B cell (primary cell): ENCODE results near the gene ADAMTS17. TPM values are rescaled to one million over a fixed set of nuclear protein-coding genes. Genes with fewer than 3 reads are reported as not detected.

Experiments used
- ATAC-seq: fragments of 200-7000 bp; cut with Tn5 transposase; one replicate; pipeline ENCODE4 v1.10.0; 2021; ENCODE audit warnings: low read depth, mild to moderate bottlenecking, moderate number of reproducible peaks, moderate library complexity
- CTCF ChIA-PET: fragments of 350-600 bp; sonication (Branson Sonifier 250); formaldehyde crosslinking; loops from one replicate; lab custom pipeline; 2021; ENCODE audit warnings: antibody characterized with exemption, inconsistent platforms; lab: Charles Lee
- POLR2A ChIA-PET: fragments of 350-600 bp; sonication (Branson Sonifier 250); formaldehyde crosslinking; loops from one replicate; lab custom pipeline; 2021; ENCODE audit warnings: antibody characterized with exemption; lab: Charles Lee
- DNase-seq: peaks from one replicate; pipeline ENCODE4 v3.0.0; 2013
- H2AFZ ChIP-seq: 2 replicates; pipeline ENCODE4 v1.6.1; 2012; ENCODE audit warnings: mild to moderate bottlenecking, low read depth, low read length; ENCODE audit not compliant: insufficient read depth, poor library complexity, severe bottlenecking
- H3K27ac ChIP-seq, 2 donors: 1 replicate in 1 of 2; 2 replicates in 1 of 2; pipeline ENCODE4 v1.5.1; 2012 to 2013; ENCODE audit warnings: low read length in 2 of 2, mild to moderate bottlenecking in 2 of 2, moderate library complexity in 1 of 2
- H3K27me3 ChIP-seq, 4 experiments: fragments of 200-600 bp in 1 of 4; sonication (generic) in 1 of 4; replicated peaks in 1 of 4; 1 replicate in 2 of 4; 2 replicates in 2 of 4; pipeline versions ENCODE4 v1.6.1 to v1.7.0; 2013 to 2016; ENCODE audit warnings: low read length in 3 of 4, mild to moderate bottlenecking in 2 of 4, mixed read lengths in 1 of 4, moderate library complexity in 1 of 4; ENCODE audit not compliant: insufficient read depth in 4 of 4, control insufficient read depth in 3 of 4; ENCODE audit errors: control extremely low read depth in 1 of 4
- H3K36me3 ChIP-seq, 2 experiments: replicated peaks in 1 of 2; 1 replicate in 1 of 2; 2 replicates in 1 of 2; pipeline versions ENCODE4 v1.6.1 to v1.7.1; 2013; ENCODE audit warnings: low read length in 1 of 2; ENCODE audit not compliant: insufficient read depth in 2 of 2, control insufficient read depth in 1 of 2; ENCODE audit errors: control extremely low read depth in 1 of 2, extremely low read depth in 1 of 2
- H3K4me1 ChIP-seq, 2 donors: fragments of 200-600 bp in 1 of 2; sonication (generic) in 1 of 2; 1 replicate in 1 of 2; 2 replicates in 1 of 2; pipeline versions ENCODE4 v1.5.1 to v1.6.1; 2013 to 2017; ENCODE audit warnings: low read length in 2 of 2; ENCODE audit not compliant: control insufficient read depth in 2 of 2, insufficient read depth in 2 of 2
- H3K4me2 ChIP-seq: replicated peaks from 2 replicates; pipeline ENCODE3; 2012; ENCODE audit warnings: mild to moderate bottlenecking, low read depth, low read length; ENCODE audit not compliant: poor library complexity, severe bottlenecking
- H3K4me3 ChIP-seq, 5 experiments: fragments of 200-600 bp in 1 of 5; sonication (generic) in 1 of 5; 1 replicate in 3 of 5; 2 replicates in 2 of 5; pipeline versions ENCODE4 v1.5.1 to v1.7.0; 2011 to 2016; ENCODE audit warnings: low read length in 4 of 5, mild to moderate bottlenecking in 4 of 5, low read depth in 2 of 5, control low read depth in 1 of 5, moderate library complexity in 1 of 5; ENCODE audit not compliant: insufficient read depth in 1 of 5; ENCODE audit errors: control extremely low read depth in 1 of 5, extremely low read depth in 1 of 5
- H3K79me2 ChIP-seq: fragments of 200-600 bp; sonication (generic); one replicate; pipeline ENCODE4 v1.6.0; 2016; ENCODE audit warnings: low read length; ENCODE audit not compliant: control insufficient read depth, insufficient read depth
- H3K9ac ChIP-seq: fragments of 200-600 bp; sonication (generic); 2 replicates; pipeline ENCODE4 v1.6.1; 2017; ENCODE audit warnings: mild to moderate bottlenecking, low read length, moderate library complexity
- H3K9me3 ChIP-seq, 3 donors: one replicate each; pipeline versions ENCODE4 v1.6.1 to v1.7.1; 2013; ENCODE audit warnings: low read length in 2 of 3; ENCODE audit not compliant: control insufficient read depth in 2 of 3, insufficient read depth in 1 of 3; ENCODE audit errors: control extremely low read depth in 1 of 3
- H4K20me1 ChIP-seq: 2 replicates; pipeline ENCODE4 v1.6.0; 2012; ENCODE audit warnings: mild to moderate bottlenecking, low read length; ENCODE audit not compliant: insufficient read depth, control insufficient read depth, poor library complexity, severe bottlenecking
- H3K27ac Mint-ChIP-seq: one replicate; pipeline ENCODE4 v1.8.0; 2021; ENCODE audit warnings: mixed read lengths
- H3K27me3 Mint-ChIP-seq: one replicate; pipeline ENCODE4 v1.8.0; 2021; ENCODE audit warnings: mixed read lengths
- H3K4me1 Mint-ChIP-seq: one replicate; pipeline ENCODE4 v1.8.0; 2021; ENCODE audit warnings: mixed read lengths
- H3K4me3 Mint-ChIP-seq: one replicate; pipeline ENCODE4 v1.8.0; 2021; ENCODE audit warnings: mixed read lengths
- H3K9me3 Mint-ChIP-seq: one replicate; pipeline ENCODE4 v1.8.0; 2022; ENCODE audit warnings: mixed read lengths; ENCODE audit not compliant: insufficient read depth
- CTCF ChIP-seq: fragments of 200-600 bp; IDR thresholded peaks from one replicate; pipeline ENCODE4 v1.8.0; 2022; ENCODE audit warnings: antibody characterized with exemption, mild to moderate bottlenecking
- EZH2 ChIP-seq: IDR thresholded peaks from 2 replicates; pipeline ENCODE4 v1.6.1; 2012; ENCODE audit warnings: borderline replicate concordance, low read depth, mild to moderate bottlenecking, moderate library complexity, low read length; ENCODE audit not compliant: insufficient read depth, poor library complexity, severe bottlenecking
- WGBS: methylation state at CpG from one replicate; pipeline ENCODE4 v1.1.5; 2013; ENCODE audit warnings: missing lambda C conversion rate; ENCODE audit not compliant: insufficient coverage; 5-methylcytosine and 5-hydroxymethylcytosine counted together
- intact Hi-C: fragments of 100-400 bp; cut with micrococcal nuclease; formaldehyde crosslinking; loops from one replicate; pipeline ENCODE4 v1.10.0; 2022
- polyA plus RNA-seq: library from polyadenylated mRNA; depleted of rRNA; stranded (reverse); fragments of >200 nt; gene quantifications from 2 replicates; pipeline ENCODE4 v1.2.3, GENCODE V29; 2012
- total RNA-seq, 2 donors: library from RNA; stranded (reverse); fragments of 120-200 nt in 1 of 2; gene quantifications; 1 replicate in 1 of 2; 2 replicates in 1 of 2; pipeline versions ENCODE4 v1.2.3 to v1.2.4, GENCODE V29; 2013 to 2022

ADAMTS17 gene
- total and polyA plus RNA-seq, 2 donors (not counting 1 experiment from before 2014, with no cell fraction given), result 0.10 TPM; not detected in 1

- H3K4me3 Mint-ChIP-seq, result no peak overlapping the region
- Histone ChIP-seq H3K27ac (no peak overlapping the region), H3K9ac (no peak overlapping the region), H3K4me1 (no peaks in the 10 kb centered on the region), H3K4me3 (no peak overlapping the region), H3K36me3 (no peaks in the 10 kb centered on the region), H3K79me2 (no peaks in the 10 kb centered on the region), H4K20me1 (no peaks in the 10 kb centered on the region), H3K4me2 (no peak overlapping the region), H2AFZ (no peak overlapping the region), H3K9me3 (peaks cover 0 to 1% (median 0%) of the 10 kb centered on the region in 3 donors), H3K27me3 (no peaks in the 10 kb centered on the region)
- ChIA-PET CTCF (no interaction called here), POLR2A (no interaction called here)
- H3K4me1 Mint-ChIP-seq, result no peaks in the 10 kb centered on the region
- no peak overlapping the region for H3K27ac Mint-ChIP-seq
- peaks cover 4% of the 10 kb centered on the region for H3K9me3 Mint-ChIP-seq
- 90% methylated on average over 9 of the region's 10 CpGs for WGBS
- no peak for DNase-seq
- ATAC-seq, result no peak
- intact Hi-C loops, result no loop called here
- TF ChIP-seq EZH2 (no peak), CTCF (no peak)
- H3K27me3 Mint-ChIP-seq, result no peaks in the 10 kb centered on the region
Measured at GRCh38 chr15:100049936-100050876, 291.6 kb downstream of the ADAMTS17 start.

GRCh38 chr15:100049483-100049882 lies 292.3 kb downstream of the ADAMTS17 start:
- intact Hi-C loops, result no loop called here

More at GRCh38 chr15:100049483-100049882, 292.3 kb downstream of the ADAMTS17 start:
- Histone ChIP-seq H3K79me2 (no peaks in the 10 kb centered on the region), H3K27me3 (no peaks in the 10 kb centered on the region), H3K9me3 (peaks cover 0 to 1% (median 0%) of the 10 kb centered on the region in 3 donors), H2AFZ (no peak overlapping the region), H4K20me1 (no peaks in the 10 kb centered on the region), H3K4me2 (no peak overlapping the region), H3K9ac (no peak overlapping the region), H3K4me1 (no peaks in the 10 kb centered on the region), H3K36me3 (no peaks in the 10 kb centered on the region), H3K4me3 (no peak overlapping the region), H3K27ac (no peak overlapping the region)
- TF ChIP-seq CTCF, result no peak
- no peak for TF ChIP-seq EZH2
- no peaks in the 10 kb centered on the region for H3K27me3 Mint-ChIP-seq
- DNase-seq (no peak), ATAC-seq (no peak)
- CTCF ChIA-PET, result no interaction called here
- no peak overlapping the region for H3K27ac Mint-ChIP-seq
- no peak overlapping the region for H3K4me3 Mint-ChIP-seq
- H3K9me3 Mint-ChIP-seq, result peaks cover 4% of the 10 kb centered on the region
- no peaks in the 10 kb centered on the region for H3K4me1 Mint-ChIP-seq
- POLR2A ChIA-PET, result no interaction called here
- no CpG with 5 or more reads among the region's 2 CpGs for WGBS
